Keratinocyte (primary cell): Measurements from ENCODE around the gene STOX2. TPM values are rescaled to one million over a fixed set of nuclear protein-coding genes. Genes with fewer than 3 reads are reported as not detected.

ENCODE experiments used
- DNase-seq: peaks from one replicate; pipeline ENCODE4 v3.0.0-alpha.2; 2011; ENCODE audit warnings: low read depth, missing footprints, low spot score
- FAIRE-seq: peaks from 2 replicates; lab custom pipeline; 2011; peaks lifted over from hg19 to GRCh38; lab: Jason Lieb, UNC
- H2AFZ ChIP-seq: 2 replicates; pipeline ENCODE4 v1.6.0; 2012; ENCODE audit warnings: low read length, control low read depth, inconsistent platforms; ENCODE audit not compliant: control insufficient read depth
- H3K27ac ChIP-seq: 2 replicates; pipeline ENCODE4 v1.5.1; 2011; ENCODE audit warnings: low read length; ENCODE audit not compliant: control insufficient read depth, insufficient read depth
- H3K27me3 ChIP-seq: 3 replicates; pipeline ENCODE4 v1.6.0; 2011; ENCODE audit warnings: low read length; ENCODE audit not compliant: control insufficient read depth, insufficient read depth; ENCODE audit errors: extremely low read depth
- H3K36me3 ChIP-seq, 2 experiments: 2 replicates in 1 of 2; 3 replicates in 1 of 2; pipeline ENCODE4 v1.5.1; 2011; ENCODE audit warnings: low read length in 2 of 2, mild to moderate bottlenecking in 1 of 2; ENCODE audit not compliant: control insufficient read depth in 2 of 2, insufficient read depth in 2 of 2; ENCODE audit errors: extremely low read depth in 1 of 2
- H3K4me1 ChIP-seq: 3 replicates; pipeline ENCODE4 v1.5.1; 2011; ENCODE audit warnings: low read length; ENCODE audit not compliant: control insufficient read depth, insufficient read depth; ENCODE audit errors: extremely low read depth
- H3K4me2 ChIP-seq: 3 replicates; pipeline ENCODE4 v1.6.0; 2011; ENCODE audit warnings: low read depth, low read length; ENCODE audit not compliant: control insufficient read depth, insufficient read depth; ENCODE audit errors: extremely low read depth
- H3K4me3 ChIP-seq, 3 experiments: fragments of 200-600 bp in 1 of 3; sonication (generic) in 1 of 3; 2 replicates in 2 of 3; 3 replicates in 1 of 3; pipeline ENCODE4 v1.5.1; 2011 to 2016; ENCODE audit warnings: low read length in 3 of 3, mild to moderate bottlenecking in 3 of 3, control low read depth in 2 of 3, inconsistent platforms in 1 of 3, low read depth in 1 of 3, mixed read lengths in 1 of 3, mixed run types in 1 of 3, moderate library complexity in 1 of 3; ENCODE audit not compliant: control insufficient read depth in 2 of 3, insufficient read depth in 2 of 3; ENCODE audit errors: extremely low read depth in 1 of 3
- H3K79me2 ChIP-seq: 2 replicates; pipeline ENCODE4 v1.6.0; 2012; ENCODE audit warnings: low read length; ENCODE audit not compliant: control insufficient read depth, insufficient read depth
- H3K9ac ChIP-seq: 3 replicates; pipeline ENCODE4 v1.6.0; 2011; ENCODE audit warnings: low read length; ENCODE audit not compliant: control insufficient read depth, insufficient read depth; ENCODE audit errors: extremely low read depth
- H3K9me1 ChIP-seq: 3 replicates; pipeline ENCODE4 v1.6.0; 2011; ENCODE audit warnings: low read length; ENCODE audit not compliant: control insufficient read depth, insufficient read depth; ENCODE audit errors: extremely low read depth
- H3K9me3 ChIP-seq: 2 replicates; pipeline ENCODE4 v1.5.1; 2012; ENCODE audit warnings: low read depth, low read length; ENCODE audit not compliant: control insufficient read depth
- H4K20me1 ChIP-seq: 3 replicates; pipeline ENCODE4 v1.6.0; 2011; ENCODE audit warnings: low read length; ENCODE audit not compliant: control insufficient read depth, insufficient read depth; ENCODE audit errors: extremely low read depth
- CTCF ChIP-seq, 3 experiments: IDR thresholded peaks in 1 of 3; conservative IDR thresholded peaks in 1 of 3; optimal IDR thresholded peaks in 1 of 3; 2 replicates in 2 of 3; 3 replicates in 1 of 3; pipeline versions ENCODE3 to v1.5.1; 2011; ENCODE audit warnings: low read length in 3 of 3, mild to moderate bottlenecking in 3 of 3, moderate library complexity in 2 of 3, control low read depth in 1 of 3, inconsistent platforms in 1 of 3; ENCODE audit not compliant: insufficient read depth in 2 of 3; ENCODE audit errors: extremely low read depth in 1 of 3
- EZH2 ChIP-seq: IDR thresholded peaks from one replicate; pipeline ENCODE4 v1.6.1; 2012; ENCODE audit warnings: inconsistent platforms, mild to moderate bottlenecking, low read length, moderate library complexity
- dilution Hi-C: fragments of 300-500 bp; cut with MboI; formaldehyde crosslinking; loops from one replicate; pipeline ENCODE4 v1.7.0; 2020; ENCODE audit warnings: low sequenced_read_pairs; ENCODE audit not compliant: extremely low pct_ligation_motif_present
- polyA plus RNA-seq, 5 experiments: library from polyadenylated mRNA; depleted of rRNA in 3 of 5; stranded (reverse) in 3 of 5; stranded (forward) in 1 of 5; unstranded in 1 of 5; fragments of >200 nt; gene quantifications; 1 replicate in 1 of 5; 2 replicates in 3 of 5; 3 replicates in 1 of 5; pipeline versions ENCODE4 v1.2.1 to v1.2.3, GENCODE V29; 2011 to 2012; ENCODE audit warnings: missing spikeins in 2 of 5, low read depth in 1 of 5, low replicate concordance in 1 of 5

STOX2 gene
- polyA plus RNA-seq, 1 donor (not counting 4 experiments of a cell fraction or from before 2014, with no cell fraction given), result 1.6 TPM

- Histone ChIP-seq H3K9me3 (no peaks in the 10 kb centered on the region), H3K79me2 (no peaks in the 10 kb centered on the region), H3K9me1 (no peaks in the 10 kb centered on the region), H3K27ac (no peak overlapping the region), H3K36me3 (no peaks in the 10 kb centered on the region), H3K4me3 (no peak overlapping the region), H4K20me1 (no peaks in the 10 kb centered on the region), H3K4me2 (no peak overlapping the region), H3K9ac (no peak overlapping the region), H3K27me3 (no peaks in the 10 kb centered on the region), H2AFZ (no peak overlapping the region), H3K4me1 (no peaks in the 10 kb centered on the region)
- dilution Hi-C loops, result no loop called here
- FAIRE-seq (no peak), DNase-seq (no peak)
- TF ChIP-seq CTCF (optimal IDR thresholded peaks at IDR 0.05 in 1 of 3, IDR thresholded peaks at IDR 0.05 in 1 of 3, conservative IDR thresholded peaks at IDR 0.05 in 1 of 3; ENCODE audit: extremely low read depth in 1 of 3, insufficient read depth in 2 of 3, low read length in 3 of 3), result no peak
- TF ChIP-seq EZH2, result no peak
Measured at GRCh38 chr4:184064877-184065276, 159.8 kb downstream of the STOX2 start.

GRCh38 chr4:184066584-184067300 is 161.6 kb downstream of the STOX2 start:
- H3K9me3 ChIP-seq, result no peaks in the 10 kb centered on the region
- H3K4me2 ChIP-seq, result no peak overlapping the region
- no peak for DNase-seq
- TF ChIP-seq CTCF (optimal IDR thresholded peaks at IDR 0.05 in 1 of 3, IDR thresholded peaks at IDR 0.05 in 1 of 3, conservative IDR thresholded peaks at IDR 0.05 in 1 of 3; ENCODE audit: extremely low read depth in 1 of 3, insufficient read depth in 2 of 3, low read length in 3 of 3), result no peak
- no peak for TF ChIP-seq EZH2
- H3K36me3 ChIP-seq, result no peaks in the 10 kb centered on the region
- H3K27ac ChIP-seq, result no peak overlapping the region
- no peak overlapping the region for H3K4me3 ChIP-seq
- H3K9ac ChIP-seq, result no peak overlapping the region
- dilution Hi-C loops, result no loop called here
- no peak for FAIRE-seq
- H3K79me2 ChIP-seq, result no peaks in the 10 kb centered on the region
- H2AFZ ChIP-seq, result no peak overlapping the region
- no peaks in the 10 kb centered on the region for H3K4me1 ChIP-seq
- no peaks in the 10 kb centered on the region for H4K20me1 ChIP-seq
- no peaks in the 10 kb centered on the region for H3K27me3 ChIP-seq
- H3K9me1 ChIP-seq, result no peaks in the 10 kb centered on the region
